HG03521 (cell line): ENCODE data around the gene TTC31.
"Not testable (repeated sequence)": the region's sequence is repeated elsewhere in the genome, so short reads cannot be mapped to it uniquely, and the experiment has no call there.

Source experiments
- ATAC-seq: cut with Tn5 transposase; IDR thresholded peaks from one replicate; pipeline ENCODE4 v1.9.1; 2021; ENCODE audit warnings: mild to moderate bottlenecking, moderate library complexity; ENCODE audit not compliant: unreplicated experiment

TTC31 gene

DNA sequence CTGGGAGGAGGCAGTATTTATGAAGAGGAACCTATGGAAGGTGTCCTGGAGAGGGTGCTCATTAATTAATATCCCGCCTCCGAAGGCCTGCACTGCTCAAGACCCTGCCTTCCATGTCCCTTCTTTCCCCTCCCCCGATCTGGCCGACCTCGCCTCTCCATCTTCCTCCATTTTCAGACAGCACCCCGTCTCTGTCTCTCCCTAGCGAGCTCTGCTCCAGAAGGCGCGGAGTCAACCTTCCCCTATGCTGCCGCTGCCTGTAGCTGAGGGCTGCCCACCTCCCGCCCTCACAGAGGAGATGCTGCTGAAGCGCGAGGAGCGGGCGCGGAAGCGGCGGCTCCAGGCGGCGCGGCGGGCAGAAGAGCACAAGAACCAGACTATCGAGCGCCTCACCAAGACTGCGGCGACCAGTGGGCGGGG lies 25.7 kb upstream of the TTC31 start:
- no peak for ATAC-seq

- ATAC-seq, result peak; percentile 34
These were observed 25.2 kb upstream of the TTC31 start for GRCh38 chr2:74457549-74458131.

DNA sequence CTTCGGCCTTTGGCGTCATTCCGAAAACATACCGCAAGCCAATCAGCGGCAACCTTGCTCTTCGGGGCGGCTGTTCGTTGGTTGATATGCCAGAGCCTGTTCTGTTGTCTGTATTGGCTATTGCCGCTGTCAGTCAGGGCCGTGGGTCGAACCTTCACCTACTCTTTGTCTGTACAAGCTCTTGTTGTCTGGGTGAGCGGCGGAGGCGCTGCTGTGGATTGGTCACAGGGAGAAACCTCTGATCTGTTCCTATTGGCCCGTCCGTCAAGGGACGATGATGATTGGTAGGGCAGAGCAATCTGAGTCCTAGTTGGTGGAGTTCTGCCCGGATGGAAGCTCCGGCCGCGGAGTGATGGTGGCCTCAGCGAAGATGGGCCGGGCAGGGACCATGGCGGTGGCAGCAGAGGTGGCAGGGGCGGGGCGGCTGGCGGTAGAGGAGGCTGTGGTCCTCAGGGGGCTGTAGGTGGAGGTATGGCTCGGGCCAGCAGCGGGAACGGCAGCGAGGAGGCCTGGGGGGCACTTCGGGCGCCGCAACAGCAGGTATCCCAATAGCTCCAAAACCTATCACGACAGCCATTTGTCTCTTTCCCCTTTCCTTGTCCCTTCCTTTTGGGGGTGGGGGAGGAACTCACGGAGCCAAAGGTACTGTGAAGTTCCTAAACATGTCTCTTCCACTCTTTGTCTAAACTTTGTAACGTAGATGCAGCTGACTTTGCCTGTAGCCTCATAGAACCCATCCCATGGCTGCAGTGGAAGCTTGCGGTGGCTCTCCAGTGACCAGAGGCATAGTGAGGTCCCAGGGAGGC lies 24.5 kb upstream of the TTC31 start, which contains the start of gene WBP1:
Gene WBP1 (plus strand): TSS at position 307 of the 806 bp plus-strand sequence. CDS start 165 bp downstream, at position 472.
- peak; percentile 75 for ATAC-seq

GRCh38 chr2:74458938-74459363 lies 23.9 kb upstream of the TTC31 start:
- ATAC-seq, result no peak

- not testable (repeated sequence) for ATAC-seq
These were observed 23.3 kb upstream of the TTC31 start for GRCh38 chr2:74459503-74460118.

GRCh38 chr2:74460187-74460586 lies 22.7 kb upstream of the TTC31 start:
- not testable (repeated sequence) for ATAC-seq

DNA sequence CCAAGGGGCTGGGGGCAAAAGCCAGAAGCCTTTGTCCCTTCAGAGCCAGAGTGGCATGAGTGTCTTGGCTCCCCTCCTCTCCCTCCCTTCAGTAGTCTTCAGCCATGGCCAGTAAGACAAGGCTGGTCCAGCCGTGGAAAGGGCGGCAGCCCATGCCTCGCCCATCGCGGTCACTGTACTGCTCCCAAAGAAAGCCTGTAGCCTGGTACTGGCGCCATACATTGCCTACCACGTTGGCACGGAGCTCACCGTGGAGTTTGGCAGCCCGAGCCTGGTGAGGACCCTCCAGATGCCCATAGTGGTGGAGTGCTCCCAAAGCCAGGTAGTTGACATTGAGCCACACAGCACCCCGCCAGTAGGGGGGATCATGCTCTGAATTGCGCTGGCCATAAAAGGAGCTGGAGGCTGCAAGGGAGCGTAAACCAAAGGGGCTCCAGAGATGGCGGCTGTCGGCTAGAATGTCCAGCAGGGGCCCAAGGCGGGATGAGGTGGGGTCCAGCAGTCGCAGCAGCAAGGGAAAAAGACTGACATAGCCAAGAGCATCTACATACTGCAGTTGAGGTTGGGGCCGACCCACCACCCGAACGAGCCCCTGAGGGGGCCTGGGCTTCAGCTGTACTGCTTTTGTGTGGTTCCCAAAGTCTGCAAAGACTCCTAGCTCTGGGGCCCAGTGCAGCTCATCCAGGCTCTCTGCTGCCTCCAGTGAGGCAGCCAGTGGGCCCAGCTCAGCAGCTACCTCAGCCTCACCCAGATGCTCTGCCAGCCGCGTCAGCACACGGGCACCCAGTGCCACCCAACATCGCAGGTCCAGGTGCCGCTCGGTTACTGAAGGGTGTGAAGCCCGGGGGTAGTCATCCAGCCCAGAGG lies 21.5 kb upstream of the TTC31 start:
- no peak for ATAC-seq

GRCh38 chr2:74462054-74462785 lies 20.7 kb upstream of the TTC31 start:
- ATAC-seq, result no peak

GRCh38 chr2:74462786-74463105 lies 20.1 kb upstream of the TTC31 start:
- ATAC-seq, result no peak

GRCh38 chr2:74464406-74464805 lies 18.5 kb upstream of the TTC31 start:
- ATAC-seq, result no peak

GRCh38 chr2:74470742-74471141 lies 12.1 kb upstream of the TTC31 start:
- not testable (repeated sequence) for ATAC-seq

GRCh38 chr2:74471332-74472065 lies 11.4 kb upstream of the TTC31 start:
- no peak for ATAC-seq

DNA sequence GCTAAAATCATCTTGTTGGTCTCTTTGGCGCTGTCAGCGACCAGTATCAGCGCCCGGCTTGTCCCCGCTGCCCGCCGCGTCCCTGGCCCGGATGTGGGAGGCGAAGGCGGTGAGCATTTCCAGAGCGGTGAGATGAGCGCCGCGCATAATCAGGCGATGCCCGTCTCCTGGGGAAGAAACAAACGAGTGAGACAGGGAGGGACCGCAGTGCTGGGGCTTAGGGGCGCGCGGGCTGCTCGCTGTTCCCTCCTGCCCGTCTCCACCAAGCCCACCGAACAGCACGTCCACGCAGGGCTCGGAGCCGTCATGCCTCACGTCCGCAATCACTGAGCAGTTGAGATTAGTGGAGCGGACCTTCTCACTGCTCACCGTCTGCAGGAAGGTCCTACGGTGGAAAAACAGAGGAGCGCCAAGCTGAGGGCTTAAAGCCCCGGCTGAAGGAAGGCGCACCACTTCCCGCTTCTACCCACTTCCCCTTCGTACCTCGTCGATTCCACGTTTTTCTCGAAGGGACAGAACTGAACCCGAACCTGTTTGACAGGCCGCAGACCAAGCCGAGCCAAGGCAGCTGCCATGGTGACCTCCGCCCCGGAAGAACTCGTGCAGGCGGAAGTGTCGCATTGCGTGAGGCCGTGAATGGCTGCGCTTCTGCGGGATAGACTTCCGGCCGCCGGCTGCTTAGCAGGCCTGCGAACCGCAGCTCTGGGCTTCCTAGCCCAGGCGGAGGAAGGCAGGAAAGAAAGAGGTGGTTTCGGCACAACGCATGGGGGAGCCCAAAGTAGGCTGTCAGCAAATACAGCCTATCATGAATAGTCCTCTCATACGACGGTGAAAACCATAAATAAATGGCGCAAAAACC lies 10.6 kb upstream of the TTC31 start, which contains the start of gene MRPL53:
Gene MRPL53 (minus strand): TSS at position 595 of the 859 bp plus-strand sequence. CDS start 20 bp downstream, at position 575.
- ATAC-seq, result peak; percentile 82

DNA sequence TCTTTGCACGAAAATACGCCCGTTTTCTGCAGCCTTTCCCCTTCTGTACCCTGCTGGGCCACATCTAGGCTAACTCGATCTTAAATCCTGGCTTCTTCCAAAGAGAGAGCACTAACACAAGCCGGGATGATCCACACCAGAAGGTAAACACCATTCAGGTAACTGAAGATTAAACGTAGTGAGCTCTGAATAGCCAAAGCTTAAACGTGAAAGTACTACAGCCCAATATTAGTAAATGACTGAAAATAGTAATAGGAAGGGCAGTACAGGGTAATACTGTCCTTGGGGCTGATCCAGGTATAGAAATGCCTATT lies 10.0 kb upstream of the TTC31 start:
- ATAC-seq, result no peak

GRCh38 chr2:74474481-74474880 lies 8.4 kb upstream of the TTC31 start:
- no peak for ATAC-seq

GRCh38 chr2:74474899-74475298 lies 8.0 kb upstream of the TTC31 start:
- ATAC-seq, result no peak

DNA sequence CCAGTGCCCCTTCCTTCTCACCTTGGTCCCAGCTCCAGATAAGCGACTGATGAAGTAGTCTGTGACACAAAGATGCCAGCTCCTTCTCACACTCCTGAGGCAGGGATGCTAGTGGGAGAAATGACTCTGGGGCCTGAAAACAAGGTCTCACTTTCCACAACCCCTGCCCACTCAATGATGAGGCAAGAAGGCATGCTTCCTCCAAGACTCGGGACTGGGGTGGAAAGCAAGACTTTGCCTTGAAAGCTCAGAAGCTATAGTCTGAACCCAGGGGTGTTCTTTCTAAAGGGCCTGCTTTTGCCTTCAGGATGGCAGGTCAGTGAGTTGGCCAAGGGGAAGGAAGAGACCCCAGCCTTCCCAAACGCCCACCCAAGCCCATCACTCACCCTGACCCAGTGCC lies 1.4 kb upstream of the TTC31 start:
- no peak for ATAC-seq

DNA sequence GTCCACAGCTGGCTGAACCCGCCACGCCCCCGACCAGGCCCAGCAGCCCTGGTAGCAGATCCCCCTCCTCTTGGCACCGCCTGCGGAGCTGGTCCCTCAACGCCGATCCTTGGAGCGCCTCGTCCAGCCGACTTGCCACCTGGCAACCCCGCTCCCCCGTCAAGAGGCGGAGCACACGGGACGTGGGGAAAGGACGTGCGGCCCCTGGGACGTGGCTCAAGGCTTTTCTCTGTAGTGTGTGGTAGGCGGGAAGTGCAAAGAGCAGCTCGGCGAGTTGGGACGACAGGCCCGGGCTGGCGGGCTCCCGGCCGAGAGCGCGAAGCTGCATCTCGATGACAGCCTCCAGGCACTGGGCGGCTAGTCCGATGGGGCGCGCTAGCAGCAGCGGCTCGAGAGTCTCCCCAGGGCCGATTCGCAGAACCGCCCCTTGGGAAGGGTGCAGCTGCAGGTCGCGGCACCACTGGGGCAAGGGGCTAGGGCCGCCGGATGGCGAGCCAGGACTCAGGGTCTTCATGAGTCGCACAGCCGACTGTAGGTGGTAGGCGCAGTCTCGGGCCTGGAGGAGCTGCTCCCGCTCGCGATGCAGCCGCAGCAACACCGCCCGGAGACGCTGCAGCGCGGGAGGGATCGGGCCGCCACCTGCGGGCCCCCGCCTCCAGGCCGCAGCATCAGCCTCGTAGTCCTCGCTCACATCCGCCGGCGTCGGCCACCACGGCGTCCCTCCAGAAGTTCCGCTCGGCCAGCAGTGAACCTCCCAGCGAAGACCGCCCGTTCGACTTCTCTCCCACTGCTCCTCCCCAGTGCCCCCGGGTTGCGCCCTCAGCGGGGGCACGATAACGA lies 700 bp upstream of the TTC31 start:
- peak; percentile 37 for ATAC-seq
